Neural progenitor cell (in vitro differentiated cells): ENCODE data around the gene P2RY6. TPM values are rescaled to one million over a fixed set of nuclear protein-coding genes. Genes with fewer than 3 reads are reported as not detected.

Experiments used
- DNase-seq: peaks from one replicate; pipeline ENCODE4 v3.0.0-alpha.2; 2016; ENCODE audit warnings: low spot score
- H2AFZ ChIP-seq: fragments of 200-600 bp; sonication (generic); replicated peaks from 2 replicates; pipeline ENCODE4 v1.6.1; 2016; ENCODE audit warnings: antibody characterized with exemption
- H3F3A ChIP-seq: fragments of 200-600 bp; sonication (generic); 2 replicates; pipeline ENCODE4 v1.6.1; 2016; ENCODE audit warnings: antibody characterized with exemption, low read depth
- H3K27ac ChIP-seq: fragments of 200-600 bp; sonication (generic); 2 replicates; pipeline ENCODE4 v1.5.1; 2016; ENCODE audit warnings: mild to moderate bottlenecking
- H3K27me3 ChIP-seq: fragments of 200-600 bp; sonication (generic); 2 replicates; pipeline ENCODE4 v1.6.1; 2016; ENCODE audit warnings: mild to moderate bottlenecking, moderate library complexity
- H3K36me3 ChIP-seq: fragments of 200-600 bp; sonication (generic); 2 replicates; pipeline ENCODE4 v1.5.1; 2016
- H3K4me1 ChIP-seq: fragments of 200-600 bp; sonication (generic); 2 replicates; pipeline ENCODE4 v1.6.1; 2016; ENCODE audit warnings: mixed run types
- H3K4me2 ChIP-seq: fragments of 200-600 bp; sonication (generic); 2 replicates; pipeline ENCODE4 v1.6.1; 2016
- H3K4me3 ChIP-seq: fragments of 200-600 bp; sonication (generic); 2 replicates; pipeline ENCODE4 v1.5.1; 2016
- H3K79me2 ChIP-seq: fragments of 200-600 bp; sonication (generic); 2 replicates; pipeline ENCODE4 v1.6.1; 2016; ENCODE audit warnings: low read depth
- H3K9ac ChIP-seq: fragments of 200-600 bp; sonication (generic); 2 replicates; pipeline ENCODE4 v1.6.1; 2016
- H3K9me3 ChIP-seq: fragments of 200-600 bp; sonication (generic); 2 replicates; pipeline ENCODE4 v1.5.1; 2016; ENCODE audit warnings: low read depth
- H4K20me1 ChIP-seq: fragments of 200-600 bp; sonication (generic); 2 replicates; pipeline ENCODE4 v1.6.1; 2016; ENCODE audit warnings: low read depth
- H3K27ac Mint-ChIP-seq: 3 replicates; pipeline ENCODE4 v1.8.0; 2021; ENCODE audit warnings: mixed read lengths
- H3K27me3 Mint-ChIP-seq: 2 replicates; pipeline ENCODE4 v1.8.0; 2022; ENCODE audit warnings: low read depth, mild to moderate bottlenecking, inconsistent platforms, moderate library complexity, mixed read lengths; ENCODE audit not compliant: insufficient read depth
- H3K36me3 Mint-ChIP-seq: 3 replicates; pipeline ENCODE4 v1.8.0; 2021; ENCODE audit warnings: mixed read lengths
- H3K4me1 Mint-ChIP-seq: 3 replicates; pipeline ENCODE4 v1.8.0; 2021; ENCODE audit warnings: mixed read lengths
- H3K4me3 Mint-ChIP-seq: 3 replicates; pipeline ENCODE4 v1.8.0; 2021; ENCODE audit warnings: mild to moderate bottlenecking, moderate library complexity, mixed read lengths
- H3K9me3 Mint-ChIP-seq: 3 replicates; pipeline ENCODE4 v1.8.0; 2020; ENCODE audit warnings: mixed read lengths
- EZH2 ChIP-seq: fragments of 200-600 bp; sonication (generic); IDR thresholded peaks from 2 replicates; pipeline ENCODE4 v1.6.1; 2017; ENCODE audit warnings: antibody characterized with exemption, mild to moderate bottlenecking, moderate library complexity
- EZH2phosphoT487 ChIP-seq: fragments of 200-600 bp; sonication (generic); IDR thresholded peaks from 2 replicates; pipeline ENCODE4 v1.6.1; 2017; ENCODE audit warnings: antibody characterized with exemption
- total RNA-seq: library from RNA; depleted of rRNA; stranded (reverse); fragments of >200 nt; gene quantifications from 2 replicates; pipeline ENCODE4 v1.2.3, GENCODE V29; 2015; ENCODE audit warnings: low replicate concordance
- TF ChIP-seq, protein P1 (sequence below): fragments of 200-600 bp; sonication (generic); IDR thresholded peaks from 2 replicates; pipeline ENCODE4 v1.5.1; 2017; ENCODE audit warnings: antibody characterized with exemption, mild to moderate bottlenecking

P2RY6 gene
- total RNA-seq, 1 donor from 2014 or later, result not detected

DNA sequence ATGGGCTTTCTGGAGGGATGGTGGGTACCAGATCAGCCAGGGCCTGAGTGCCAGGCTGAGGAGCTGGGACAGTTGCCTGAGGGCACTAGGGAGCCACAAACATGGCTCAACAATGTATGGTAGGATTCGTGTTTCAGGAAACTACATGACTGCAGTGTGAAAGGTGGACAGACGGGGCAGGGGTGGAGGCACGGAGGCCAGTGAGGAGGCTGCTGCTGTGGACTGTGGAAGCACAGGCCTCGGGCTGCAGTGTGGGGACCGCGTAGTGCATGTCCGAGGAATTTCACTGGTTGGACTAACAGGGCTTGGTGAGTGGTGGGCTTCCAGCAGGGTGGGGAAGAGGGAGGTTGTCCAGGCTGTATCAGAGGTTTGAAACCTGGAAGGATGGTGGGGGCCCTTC is 46.3 kb upstream of the P2RY6 start:
- Histone ChIP-seq H3K27me3 (peaks cover 3% of the 10 kb centered on the region), H3F3A (no peaks in the 10 kb centered on the region), H3K4me2 (no peak overlapping the region), H3K27ac (no peak overlapping the region), H4K20me1 (no peaks in the 10 kb centered on the region), H3K9ac (no peak overlapping the region), H2AFZ (no peak overlapping the region), H3K9me3 (no peaks in the 10 kb centered on the region), H3K79me2 (no peaks in the 10 kb centered on the region), H3K36me3 (no peaks in the 10 kb centered on the region), H3K4me3 (no peak overlapping the region), H3K4me1 (peaks cover 16% of the 10 kb centered on the region)
- Mint-ChIP-seq H3K4me1 (peaks cover 11% of the 10 kb centered on the region), H3K9me3 (no peaks in the 10 kb centered on the region), H3K36me3 (no peaks in the 10 kb centered on the region), H3K27me3 (peaks cover 16% of the 10 kb centered on the region), H3K27ac (peak overlapping the region; percentile 4), H3K4me3 (no peak overlapping the region)
- TF ChIP-seq EZH2phosphoT487 (no peak), EZH2 (no peak)
- peak; percentile 0 for DNase-seq

DNA sequence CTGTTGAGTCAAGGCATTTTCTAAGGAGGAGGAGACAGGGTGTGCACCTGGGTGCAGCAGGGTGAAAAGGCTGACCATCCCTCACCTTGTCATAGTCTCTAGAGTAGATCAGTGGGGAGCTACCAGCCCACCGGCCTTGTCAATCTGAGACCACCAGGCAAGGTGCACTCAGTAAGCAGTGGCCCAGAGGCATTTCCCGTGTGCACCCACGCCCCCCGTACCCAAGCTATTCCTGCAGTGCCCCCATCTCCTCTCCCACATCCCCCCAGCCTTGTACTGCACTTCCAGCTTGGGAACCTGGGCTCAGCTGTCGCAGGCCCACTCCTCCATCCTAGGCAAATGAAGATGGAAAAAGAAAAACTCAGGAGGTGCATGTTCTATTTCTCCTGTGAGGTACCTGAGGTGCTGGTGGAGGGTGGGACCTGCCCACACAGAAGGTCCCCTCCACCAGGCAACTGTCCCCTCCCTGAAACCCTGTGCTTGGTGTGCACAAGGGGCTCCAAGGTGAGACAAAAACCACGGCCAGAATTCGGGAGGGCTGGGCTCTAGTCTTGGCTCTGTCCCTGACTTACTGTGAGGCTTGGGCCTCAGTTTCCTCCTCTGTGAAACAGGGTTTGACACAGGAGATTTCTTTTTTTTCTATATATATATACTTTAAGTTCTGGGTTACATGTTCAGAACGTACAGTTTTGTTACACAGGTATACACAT is 45.7 kb upstream of the P2RY6 start:
- H3K36me3 Mint-ChIP-seq, result no peaks in the 10 kb centered on the region
- H3K27me3 ChIP-seq, result no peaks in the 10 kb centered on the region
- no peak overlapping the region for H3K4me3 ChIP-seq
- H3F3A ChIP-seq, result no peaks in the 10 kb centered on the region
- H2AFZ ChIP-seq, result no peak overlapping the region
- no peaks in the 10 kb centered on the region for H3K9me3 ChIP-seq
- no peak overlapping the region for H3K4me2 ChIP-seq
- peaks cover 14% of the 10 kb centered on the region for H3K27me3 Mint-ChIP-seq
- H3K9me3 Mint-ChIP-seq, result no peaks in the 10 kb centered on the region
- H3K27ac Mint-ChIP-seq, result no peak overlapping the region
- peaks cover 11% of the 10 kb centered on the region for H3K4me1 Mint-ChIP-seq
- no peaks in the 10 kb centered on the region for H4K20me1 ChIP-seq
- H3K79me2 ChIP-seq, result no peaks in the 10 kb centered on the region
- no peak overlapping the region for H3K9ac ChIP-seq
- no peaks in the 10 kb centered on the region for H3K36me3 ChIP-seq
- no peak overlapping the region for H3K4me3 Mint-ChIP-seq
- peaks cover 14% of the 10 kb centered on the region for H3K4me1 ChIP-seq
- H3K27ac ChIP-seq, result no peak overlapping the region
- peak; percentile 1 for DNase-seq
- TF ChIP-seq EZH2phosphoT487 (no peak), EZH2 (no peak)
- TF ChIP-seq, protein P1, sequence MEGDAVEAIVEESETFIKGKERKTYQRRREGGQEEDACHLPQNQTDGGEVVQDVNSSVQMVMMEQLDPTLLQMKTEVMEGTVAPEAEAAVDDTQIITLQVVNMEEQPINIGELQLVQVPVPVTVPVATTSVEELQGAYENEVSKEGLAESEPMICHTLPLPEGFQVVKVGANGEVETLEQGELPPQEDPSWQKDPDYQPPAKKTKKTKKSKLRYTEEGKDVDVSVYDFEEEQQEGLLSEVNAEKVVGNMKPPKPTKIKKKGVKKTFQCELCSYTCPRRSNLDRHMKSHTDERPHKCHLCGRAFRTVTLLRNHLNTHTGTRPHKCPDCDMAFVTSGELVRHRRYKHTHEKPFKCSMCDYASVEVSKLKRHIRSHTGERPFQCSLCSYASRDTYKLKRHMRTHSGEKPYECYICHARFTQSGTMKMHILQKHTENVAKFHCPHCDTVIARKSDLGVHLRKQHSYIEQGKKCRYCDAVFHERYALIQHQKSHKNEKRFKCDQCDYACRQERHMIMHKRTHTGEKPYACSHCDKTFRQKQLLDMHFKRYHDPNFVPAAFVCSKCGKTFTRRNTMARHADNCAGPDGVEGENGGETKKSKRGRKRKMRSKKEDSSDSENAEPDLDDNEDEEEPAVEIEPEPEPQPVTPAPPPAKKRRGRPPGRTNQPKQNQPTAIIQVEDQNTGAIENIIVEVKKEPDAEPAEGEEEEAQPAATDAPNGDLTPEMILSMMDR, result no peak

DNA sequence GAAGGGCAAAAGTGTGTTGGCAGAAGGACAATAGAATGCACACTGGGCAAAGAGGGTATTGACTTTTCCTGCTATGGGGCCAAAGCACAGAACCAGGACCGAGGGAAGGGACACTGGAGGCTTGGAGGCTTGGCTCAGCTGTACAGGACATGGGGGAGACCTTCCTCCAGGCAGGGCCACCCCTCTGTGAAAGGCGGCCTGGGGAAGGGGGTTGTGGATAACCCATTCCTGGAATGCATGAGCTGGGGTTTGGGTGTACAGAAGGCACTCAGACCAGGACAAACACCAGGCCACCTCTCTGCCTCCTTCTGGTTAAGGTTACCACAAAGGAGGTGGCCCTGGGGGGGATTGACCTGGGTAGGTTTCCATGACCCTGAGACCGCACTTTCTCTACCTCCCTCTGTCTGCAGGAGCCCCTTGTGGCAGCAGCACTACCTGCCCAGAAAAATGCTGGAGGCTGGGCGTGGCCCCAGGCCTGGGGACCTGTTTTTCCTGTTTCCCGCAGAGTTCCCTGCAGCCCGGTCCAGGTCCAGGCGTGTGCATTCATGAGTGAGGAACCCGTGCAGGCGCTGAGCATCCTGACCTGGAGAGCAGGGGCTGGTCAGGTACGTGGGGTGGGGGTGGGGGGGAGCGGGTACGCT is 44.4 kb upstream of the P2RY6 start:
- Mint-ChIP-seq H3K27me3 (peaks cover 10% of the 10 kb centered on the region), H3K9me3 (no peaks in the 10 kb centered on the region), H3K4me1 (peaks cover 11% of the 10 kb centered on the region), H3K36me3 (no peaks in the 10 kb centered on the region), H3K4me3 (no peak overlapping the region), H3K27ac (no peak overlapping the region)
- no peak overlapping the region for H3K4me3 ChIP-seq
- no peak overlapping the region for H3K9ac ChIP-seq
- H3K79me2 ChIP-seq, result no peaks in the 10 kb centered on the region
- no peak overlapping the region for H3K27ac ChIP-seq
- H3F3A ChIP-seq, result no peaks in the 10 kb centered on the region
- DNase-seq, result no peak
- H3K4me1 ChIP-seq, result peaks cover 14% of the 10 kb centered on the region
- no peaks in the 10 kb centered on the region for H3K27me3 ChIP-seq
- no peak overlapping the region for H3K4me2 ChIP-seq
- TF ChIP-seq EZH2, result no peak
- TF ChIP-seq, protein P1, result peak; percentile 12
- H3K36me3 ChIP-seq, result no peaks in the 10 kb centered on the region
- no peak overlapping the region for H2AFZ ChIP-seq
- H3K9me3 ChIP-seq, result no peaks in the 10 kb centered on the region
- H4K20me1 ChIP-seq, result no peaks in the 10 kb centered on the region
